Measurements from ENCODE around the gene MAP3K20. TPM values are rescaled to one million over a fixed set of nuclear protein-coding genes. Genes with fewer than 3 reads are reported as not detected.
A peak's percentile ranks its signal among the peaks of the same experiment; 100 is the strongest.

The MAP3K20 gene
- total and polyA plus RNA-seq, 10 of the 15 experiments (the other 5 are each of a cell fraction or from before 2014, with no cell fraction given): 0.04 to 5.6 (median 2.3) TPM

GRCh38 chr2:173210270-173211196 lies 134.9 kb downstream of the MAP3K20 start:
- Histone ChIP-seq H3K79me2 (ENCODE audit: control insufficient read depth, insufficient read depth, low read length) (no peaks in the 10 kb centered on the region), H4K20me1 (ENCODE audit: control insufficient read depth, insufficient read depth) (no peaks in the 10 kb centered on the region), H2AFZ (ENCODE audit: control insufficient read depth, low read depth, low read length) (no peak overlapping the region), H3K27me3 (replicated peaks in 1 of 2; ENCODE audit: control insufficient read depth in 2 of 2, insufficient read depth in 2 of 2, low read length in 1 of 2) (no peaks in the 10 kb centered on the region; a peak in 1 of 4 replicates), H3K9ac (ENCODE audit: control insufficient read depth, insufficient read depth, low read length) (no peak overlapping the region), H3K4me3 (no peak overlapping the region), H3K4me1 (ENCODE audit: control insufficient read depth, insufficient read depth, low read length) (no peaks in the 10 kb centered on the region), H3K9me3 (replicated peaks; ENCODE audit: control insufficient read depth, insufficient read depth, low read length) (no peaks in the 10 kb centered on the region), H3K27ac (ENCODE audit: control insufficient read depth, insufficient read depth) (no peak overlapping the region), H3K36me3 (ENCODE audit: control insufficient read depth in 2 of 2, insufficient read depth in 2 of 2, low read length in 1 of 2) (peaks cover 0 to 2% of the 10 kb centered on the region in 2 experiments; a peak in 1 of 4 replicates), H3K4me2 (ENCODE audit: control insufficient read depth, insufficient read depth) (no peak overlapping the region)
- peak; percentile 40 for DNase-seq (ENCODE audit: low read depth, low spot score)
- peak; percentile 87 for ATAC-seq
- BruUV-seq (replicated peaks): no TSS peak
- WGBS (ENCODE audit: insufficient coverage, insufficient replicate concordance, low lambda C conversion rate, missing lambda C conversion rate): 31% methylated on average over 8 of the region's 8 CpGs
- intact Hi-C loops (cut with micrococcal nuclease; ENCODE audit: unreplicated experiment): loop anchor here (1.0 kb wide), 1 partner anchor 183 kb away; no protein-coding TSS in a partner anchor
- in situ Hi-C loops (cut with MboI): loop anchor here (5.0 kb wide), 1 partner anchor 183 kb away; no protein-coding TSS in a partner anchor
- POLR2A ChIA-PET: no interaction called here
- peak; percentile 53 for TF ChIP-seq SKIL (IDR thresholded peaks at IDR 0.05; ENCODE audit: low read depth, poor library complexity, severe bottlenecking)
- TF ChIP-seq FOXM1 (IDR thresholded peaks at IDR 0.05; ENCODE audit: low read depth, low read length): 0 out of 2 replicates have a peak, but pooled peaks have one; percentile 38
- no peak for TF ChIP-seq E2F8 (IDR thresholded peaks at IDR 0.05; ENCODE audit: low read depth, partially characterized antibody)
- peak; percentile 99 for TF ChIP-seq SMC3 (IDR thresholded peaks at IDR 0.05; ENCODE audit: borderline replicate concordance, low read length)
- peak; percentile 78 to 90 (median 89) for TF ChIP-seq CTCF (IDR thresholded peaks at IDR 0.05 in 2 of 3, conservative IDR thresholded peaks at IDR 0.05 in 1 of 3; ENCODE audit: control insufficient read depth in 2 of 3, extremely low read depth in 1 of 3, insufficient read depth in 1 of 3, low read depth in 3 of 3, low read length in 3 of 3)
- no peak for TF ChIP-seq MYB (IDR thresholded peaks at IDR 0.05; ENCODE audit: borderline replicate concordance, low read depth, low read length)
- no peak for TF ChIP-seq SMARCA5 (IDR thresholded peaks at IDR 0.05)
- TF ChIP-seq YY1 (IDR thresholded peaks at IDR 0.05; ENCODE audit: low read depth, low read length): peak; percentile 67; the same call in 1 of the 2 replicates
- TF ChIP-seq TBL1XR1 (IDR thresholded peaks at IDR 0.05; ENCODE audit: low read depth, low read length): no peak
- peak; percentile 94 for TF ChIP-seq RAD21 (IDR thresholded peaks at IDR 0.05; ENCODE audit: insufficient read depth, low read depth, low read length)
- TF ChIP-seq MTA3 (IDR thresholded peaks at IDR 0.05; ENCODE audit: borderline replicate concordance, low read length): no peak
- RAD21 ChIA-PET (ENCODE audit: unreplicated experiment): interaction anchor here (0.6 to 4.9 kb wide), 6 partner anchors 12 to 234 kb away, joined by 3 to 42 read pairs (median 3); no protein-coding TSS in a partner anchor
- CTCF ChIA-PET: interaction anchor here (0.6 to 4.0 kb wide), 21 partner anchors 8 to 735 kb away, joined by 3 to 132 read pairs (median 4); no protein-coding TSS in a partner anchor
- FAIRE-seq: peak; percentile 89
- SMC1A ChIA-PET (ENCODE audit: uncharacterized antibody, unreplicated experiment): interaction anchor here (0.7 to 5.0 kb wide), 10 partner anchors 9 to 404 kb away, joined by 3 to 62 read pairs (median 4); no protein-coding TSS in a partner anchor
